D721Med (cell line): ENCODE data around the gene ANKEF1.

Experiments
- DNase-seq: peaks from one replicate; pipeline ENCODE4 v3.0.0; 2011; ENCODE audit warnings: low spot score; ENCODE audit not compliant: insufficient read length
- FAIRE-seq: peaks from 2 replicates; lab custom pipeline; 2011; peaks lifted over from hg19 to GRCh38; lab: Jason Lieb, UNC
- CTCF ChIP-seq: IDR thresholded peaks from 2 replicates; pipeline ENCODE4 v1.5.1; 2012; ENCODE audit warnings: mild to moderate bottlenecking, control low read depth; ENCODE audit not compliant: insufficient read depth; ENCODE audit errors: missing control alignments

Gene ANKEF1

GRCh38 chr20:9995510-9996272 lies 39.1 kb upstream of the ANKEF1 start:
- TF ChIP-seq CTCF: no peak
- FAIRE-seq: no peak
- no peak for DNase-seq

- no peak for TF ChIP-seq CTCF
These were observed 37.8 kb upstream of the ANKEF1 start for GRCh38 chr20:9996944-9997343.

GRCh38 chr20:9999645-10000044 lies 35.1 kb upstream of the ANKEF1 start:
- DNase-seq (no peak), FAIRE-seq (no peak)
- no peak for TF ChIP-seq CTCF

More at GRCh38 chr20:9996944-9997343, 37.8 kb upstream of the ANKEF1 start:
- DNase-seq (no peak), FAIRE-seq (no peak)

- FAIRE-seq: no peak
- TF ChIP-seq CTCF: no peak
- no peak for DNase-seq
These were observed 31.9 kb upstream of the ANKEF1 start for GRCh38 chr20:10002866-10003265.

- TF ChIP-seq CTCF: no peak
- no peak for FAIRE-seq
- no peak for DNase-seq
These were observed 29.9 kb upstream of the ANKEF1 start for GRCh38 chr20:10004900-10005299.

- TF ChIP-seq CTCF: no peak
- FAIRE-seq: no peak
These were observed 28.9 kb upstream of the ANKEF1 start for GRCh38 chr20:10005885-10006284.

GRCh38 chr20:10006447-10007090 lies 28.2 kb upstream of the ANKEF1 start:
- DNase-seq (no peak), FAIRE-seq (no peak)

More at GRCh38 chr20:10005885-10006284, 28.9 kb upstream of the ANKEF1 start:
- no peak for DNase-seq

More at GRCh38 chr20:10006447-10007090, 28.2 kb upstream of the ANKEF1 start:
- no peak for TF ChIP-seq CTCF
